GM12801 (cell line): ENCODE results near the gene GOLGA5.

ENCODE experiments used
- CTCF ChIP-seq: IDR thresholded peaks from one replicate; pipeline ENCODE4 v1.5.1; 2011; ENCODE audit warnings: control low read depth; ENCODE audit not compliant: insufficient read length; ENCODE audit errors: extremely low read depth

The GOLGA5 gene

GRCh38 chr14:92832137-92832700 is 38.1 kb downstream of the GOLGA5 start:
- no peak for TF ChIP-seq CTCF

- no peak for TF ChIP-seq CTCF
Measured at GRCh38 chr14:92841930-92842329, 47.8 kb downstream of the GOLGA5 start.

GRCh38 chr14:92844204-92844603 is 50.1 kb downstream of the GOLGA5 start:
- no peak for TF ChIP-seq CTCF

- no peak for TF ChIP-seq CTCF
Measured at GRCh38 chr14:92846162-92846897, 52.2 kb downstream of the GOLGA5 start.

- TF ChIP-seq CTCF, result no peak
Measured at GRCh38 chr14:92847278-92847677, 53.2 kb downstream of the GOLGA5 start.

GRCh38 chr14:92847749-92848148 is 53.6 kb downstream of the GOLGA5 start:
- TF ChIP-seq CTCF, result no peak

- no peak for TF ChIP-seq CTCF
Measured at GRCh38 chr14:92848887-92849286, 54.8 kb downstream of the GOLGA5 start.

- TF ChIP-seq CTCF, result no peak
Measured at GRCh38 chr14:92850492-92850891, 56.4 kb downstream of the GOLGA5 start.
